SK-N-SH treated with all-trans-retinoic acid at 6 μM for 48 hours (cell line): ENCODE measurements around the gene CCM2.

ENCODE experiments used
- ATAC-seq: fragments of 200-7000 bp; cut with Tn5 transposase; 3 replicates; pipeline ENCODE4 v1.9.1; 2020; ENCODE audit warnings: mild to moderate bottlenecking, moderate library complexity
- ARNTL ChIP-seq: fragments of 450-650 bp; formaldehyde crosslinking; IDR thresholded peaks from 2 replicates; pipeline ENCODE4 v1.5.0; 2020; ENCODE audit warnings: low read depth, mild to moderate bottlenecking, moderate library complexity, borderline replicate concordance
- BACH2 ChIP-seq: fragments of 250-450 bp; sonication (Bioruptor Pico); IDR thresholded peaks from 2 replicates; pipeline ENCODE4 v1.9.0; 2021; ENCODE audit warnings: mild to moderate bottlenecking, borderline replicate concordance
- CREB5 ChIP-seq: fragments of 250-450 bp; sonication (Bioruptor Pico); IDR thresholded peaks from 2 replicates; pipeline ENCODE4 v1.5.1; 2020; ENCODE audit warnings: low read depth, mild to moderate bottlenecking, moderate library complexity
- CSDC2 ChIP-seq: fragments of 250-450 bp; sonication (Bioruptor Pico); IDR thresholded peaks from 2 replicates; pipeline ENCODE4 v1.5.0; 2020; ENCODE audit warnings: mild to moderate bottlenecking, moderate library complexity
- CSRNP3 ChIP-seq: fragments of 250-450 bp; sonication (Bioruptor Pico); IDR thresholded peaks from 2 replicates; pipeline ENCODE4 v1.5.1; 2021; ENCODE audit warnings: mild to moderate bottlenecking, moderate library complexity
- GLIS3 ChIP-seq: fragments of 250-450 bp; sonication (Bioruptor Pico); IDR thresholded peaks from 2 replicates; pipeline ENCODE4 v1.5.0; 2020; ENCODE audit warnings: mild to moderate bottlenecking, moderate library complexity
- ISL1 ChIP-seq: fragments of 250-450 bp; sonication (Bioruptor Pico); IDR thresholded peaks from 2 replicates; pipeline ENCODE4 v2.1.2; 2022; ENCODE audit warnings: mild to moderate bottlenecking, moderate library complexity
- OSR1 ChIP-seq: fragments of 250-450 bp; sonication (Bioruptor Pico); IDR thresholded peaks from 2 replicates; pipeline ENCODE4 v1.8.0; 2022; ENCODE audit warnings: moderate library complexity, mild to moderate bottlenecking, inconsistent platforms
- PATZ1 ChIP-seq: fragments of 250-450 bp; sonication (Bioruptor Pico); IDR thresholded peaks from 2 replicates; pipeline ENCODE4 v1.8.0; 2020; ENCODE audit warnings: mild to moderate bottlenecking, moderate library complexity, borderline replicate concordance
- POU6F1 ChIP-seq: fragments of 250-450 bp; sonication (Bioruptor Pico); IDR thresholded peaks from 2 replicates; pipeline ENCODE4 v1.8.0; 2021; ENCODE audit warnings: low read depth, mild to moderate bottlenecking, moderate library complexity, borderline replicate concordance
- PPARA ChIP-seq: fragments of 250-450 bp; sonication (Bioruptor Pico); IDR thresholded peaks from 2 replicates; pipeline ENCODE4 v1.5.0; 2020; ENCODE audit warnings: mild to moderate bottlenecking, borderline replicate concordance
- RARB ChIP-seq: fragments of 250-450 bp; sonication (Bioruptor Pico); IDR thresholded peaks from 2 replicates; pipeline ENCODE4 v1.8.0; 2021; ENCODE audit warnings: mild to moderate bottlenecking, moderate library complexity
- SNAI2 ChIP-seq: fragments of 250-450 bp; sonication (Bioruptor Pico); IDR thresholded peaks from 2 replicates; pipeline ENCODE4 v1.5.0; 2020; ENCODE audit warnings: mild to moderate bottlenecking, moderate library complexity
- TCF4 ChIP-seq: fragments of 250-450 bp; sonication (Bioruptor Pico); IDR thresholded peaks from 2 replicates; pipeline ENCODE4 v1.8.0; 2021; ENCODE audit warnings: mild to moderate bottlenecking, moderate library complexity, borderline replicate concordance
- TOX ChIP-seq: fragments of 250-450 bp; sonication (Bioruptor Pico); IDR thresholded peaks from 2 replicates; pipeline ENCODE4 v1.8.0; 2021; ENCODE audit warnings: mild to moderate bottlenecking, moderate library complexity, borderline replicate concordance
- TSHZ2 ChIP-seq: fragments of 250-450 bp; sonication (Bioruptor Pico); IDR thresholded peaks from 2 replicates; pipeline ENCODE4 v1.5.0; 2020; ENCODE audit warnings: mild to moderate bottlenecking, moderate library complexity
- ZC3H10 ChIP-seq: fragments of 250-450 bp; sonication (Bioruptor Pico); IDR thresholded peaks from 2 replicates; pipeline ENCODE4 v1.5.1; 2021; ENCODE audit warnings: mild to moderate bottlenecking, moderate library complexity
- ZFP3 ChIP-seq: fragments of 250-450 bp; sonication (Bioruptor Pico); IDR thresholded peaks from 2 replicates; pipeline ENCODE4 v1.5.0; 2020; ENCODE audit warnings: mild to moderate bottlenecking, moderate library complexity
- ZFP30 ChIP-seq: fragments of 450-650 bp; formaldehyde crosslinking; IDR thresholded peaks from 2 replicates; pipeline ENCODE4 v1.5.0; 2022; ENCODE audit warnings: mild to moderate bottlenecking, moderate library complexity
- ZNF565 ChIP-seq: fragments of 450-650 bp; formaldehyde crosslinking; conservative IDR thresholded peaks from 2 replicates; pipeline ENCODE4 v1.5.0; 2020; ENCODE audit warnings: low read depth, mild to moderate bottlenecking, moderate library complexity
- ZNF70 ChIP-seq: fragments of 450-650 bp; formaldehyde crosslinking; IDR thresholded peaks from 2 replicates; pipeline ENCODE4 v1.5.0; 2020; ENCODE audit warnings: mild to moderate bottlenecking, moderate library complexity
- ZNF8 ChIP-seq: fragments of 450-650 bp; formaldehyde crosslinking; IDR thresholded peaks from 2 replicates; pipeline ENCODE4 v1.5.0; 2020; ENCODE audit warnings: mild to moderate bottlenecking, moderate library complexity

CCM2 gene

GRCh38 chr7:44978511-44979366, 21.3 kb upstream of the CCM2 start, which contains the start of gene MYO1G (continued):
- TF ChIP-seq CSDC2 (CRISPR knock-in tag) (no peak), ZFP3 (CRISPR knock-in tag) (no peak)

- no peak for ATAC-seq
- TF ChIP-seq ISL1 (CRISPR knock-in tag) (no peak), POU6F1 (CRISPR knock-in tag) (no peak), ZNF70 (CRISPR knock-in tag) (no peak), SNAI2 (CRISPR knock-in tag) (no peak), ZNF8 (no peak), CSRNP3 (CRISPR knock-in tag) (no peak), CSDC2 (CRISPR knock-in tag) (no peak), TCF4 (CRISPR knock-in tag) (no peak), TOX (CRISPR knock-in tag) (no peak), ZNF565 (CRISPR knock-in tag) (no peak), ZFP3 (CRISPR knock-in tag) (no peak), PPARA (no peak), CREB5 (CRISPR knock-in tag) (no peak), ZC3H10 (CRISPR knock-in tag) (no peak), RARB (CRISPR knock-in tag) (no peak), BACH2 (no peak), GLIS3 (CRISPR knock-in tag) (no peak), ARNTL (CRISPR knock-in tag) (no peak)
Observed at GRCh38 chr7:44979481-44980392, 20.3 kb upstream of the CCM2 start.

- TF ChIP-seq PATZ1 (CRISPR knock-in tag) (no peak), ISL1 (CRISPR knock-in tag) (no peak), GLIS3 (CRISPR knock-in tag) (no peak), ARNTL (CRISPR knock-in tag) (no peak), ZC3H10 (CRISPR knock-in tag) (no peak), TCF4 (CRISPR knock-in tag) (no peak), BACH2 (no peak), ZNF8 (no peak), ZFP30 (CRISPR knock-in tag) (no peak), ZNF70 (CRISPR knock-in tag) (no peak), CSRNP3 (CRISPR knock-in tag) (no peak), TSHZ2 (CRISPR knock-in tag) (no peak), OSR1 (CRISPR knock-in tag) (no peak), RARB (CRISPR knock-in tag) (no peak), SNAI2 (CRISPR knock-in tag) (no peak), ZNF565 (CRISPR knock-in tag) (no peak), ZFP3 (CRISPR knock-in tag) (no peak)
- TF ChIP-seq, all 23 proteins: peak for 0
- no peak for ATAC-seq
Observed at GRCh38 chr7:44980393-44981034, 19.5 kb upstream of the CCM2 start.
